SK-N-SH treated with all-trans-retinoic acid at 6 μM for 48 hours (cell line): Measurements from ENCODE around the gene SERTAD3.

Source experiments
- ATAC-seq: fragments of 200-7000 bp; cut with Tn5 transposase; 3 replicates; pipeline ENCODE4 v1.9.1; 2020; ENCODE audit warnings: mild to moderate bottlenecking, moderate library complexity
- ARNTL ChIP-seq: fragments of 450-650 bp; formaldehyde crosslinking; IDR thresholded peaks from 2 replicates; pipeline ENCODE4 v1.5.0; 2020; ENCODE audit warnings: low read depth, mild to moderate bottlenecking, moderate library complexity, borderline replicate concordance
- BACH2 ChIP-seq: fragments of 250-450 bp; sonication (Bioruptor Pico); IDR thresholded peaks from 2 replicates; pipeline ENCODE4 v1.9.0; 2021; ENCODE audit warnings: mild to moderate bottlenecking, borderline replicate concordance
- CSDC2 ChIP-seq: fragments of 250-450 bp; sonication (Bioruptor Pico); IDR thresholded peaks from 2 replicates; pipeline ENCODE4 v1.5.0; 2020; ENCODE audit warnings: mild to moderate bottlenecking, moderate library complexity
- CSRNP3 ChIP-seq: fragments of 250-450 bp; sonication (Bioruptor Pico); IDR thresholded peaks from 2 replicates; pipeline ENCODE4 v1.5.1; 2021; ENCODE audit warnings: mild to moderate bottlenecking, moderate library complexity
- ESRRG ChIP-seq: fragments of 250-450 bp; sonication (Bioruptor Pico); IDR thresholded peaks from 2 replicates; pipeline ENCODE4 v1.6.1; 2021; ENCODE audit warnings: mild to moderate bottlenecking
- GLIS3 ChIP-seq: fragments of 250-450 bp; sonication (Bioruptor Pico); IDR thresholded peaks from 2 replicates; pipeline ENCODE4 v1.5.0; 2020; ENCODE audit warnings: mild to moderate bottlenecking, moderate library complexity
- ISL1 ChIP-seq: fragments of 250-450 bp; sonication (Bioruptor Pico); IDR thresholded peaks from 2 replicates; pipeline ENCODE4 v2.1.2; 2022; ENCODE audit warnings: mild to moderate bottlenecking, moderate library complexity
- OSR1 ChIP-seq: fragments of 250-450 bp; sonication (Bioruptor Pico); IDR thresholded peaks from 2 replicates; pipeline ENCODE4 v1.8.0; 2022; ENCODE audit warnings: moderate library complexity, mild to moderate bottlenecking, inconsistent platforms
- PPARA ChIP-seq: fragments of 250-450 bp; sonication (Bioruptor Pico); IDR thresholded peaks from 2 replicates; pipeline ENCODE4 v1.5.0; 2020; ENCODE audit warnings: mild to moderate bottlenecking, borderline replicate concordance
- RARB ChIP-seq: fragments of 250-450 bp; sonication (Bioruptor Pico); IDR thresholded peaks from 2 replicates; pipeline ENCODE4 v1.8.0; 2021; ENCODE audit warnings: mild to moderate bottlenecking, moderate library complexity
- SNAI2 ChIP-seq: fragments of 250-450 bp; sonication (Bioruptor Pico); IDR thresholded peaks from 2 replicates; pipeline ENCODE4 v1.5.0; 2020; ENCODE audit warnings: mild to moderate bottlenecking, moderate library complexity
- TCF4 ChIP-seq: fragments of 250-450 bp; sonication (Bioruptor Pico); IDR thresholded peaks from 2 replicates; pipeline ENCODE4 v1.8.0; 2021; ENCODE audit warnings: mild to moderate bottlenecking, moderate library complexity, borderline replicate concordance
- TOX ChIP-seq: fragments of 250-450 bp; sonication (Bioruptor Pico); IDR thresholded peaks from 2 replicates; pipeline ENCODE4 v1.8.0; 2021; ENCODE audit warnings: mild to moderate bottlenecking, moderate library complexity, borderline replicate concordance
- ZC3H10 ChIP-seq: fragments of 250-450 bp; sonication (Bioruptor Pico); IDR thresholded peaks from 2 replicates; pipeline ENCODE4 v1.5.1; 2021; ENCODE audit warnings: mild to moderate bottlenecking, moderate library complexity
- ZFP3 ChIP-seq: fragments of 250-450 bp; sonication (Bioruptor Pico); IDR thresholded peaks from 2 replicates; pipeline ENCODE4 v1.5.0; 2020; ENCODE audit warnings: mild to moderate bottlenecking, moderate library complexity
- ZNF565 ChIP-seq: fragments of 450-650 bp; formaldehyde crosslinking; conservative IDR thresholded peaks from 2 replicates; pipeline ENCODE4 v1.5.0; 2020; ENCODE audit warnings: low read depth, mild to moderate bottlenecking, moderate library complexity
- ZNF70 ChIP-seq: fragments of 450-650 bp; formaldehyde crosslinking; IDR thresholded peaks from 2 replicates; pipeline ENCODE4 v1.5.0; 2020; ENCODE audit warnings: mild to moderate bottlenecking, moderate library complexity
- ZNF8 ChIP-seq: fragments of 450-650 bp; formaldehyde crosslinking; IDR thresholded peaks from 2 replicates; pipeline ENCODE4 v1.5.0; 2020; ENCODE audit warnings: mild to moderate bottlenecking, moderate library complexity
- TF ChIP-seq, protein P1 (sequence below): fragments of 250-450 bp; sonication (Bioruptor Pico); IDR thresholded peaks from 2 replicates; pipeline ENCODE4 v1.5.1; 2020; ENCODE audit warnings: low read depth, mild to moderate bottlenecking, moderate library complexity
- TF ChIP-seq, protein P2 (sequence below): fragments of 250-450 bp; sonication (Bioruptor Pico); IDR thresholded peaks from 2 replicates; pipeline ENCODE4 v1.8.0; 2021; ENCODE audit warnings: low read depth, mild to moderate bottlenecking, moderate library complexity, borderline replicate concordance

The SERTAD3 gene

DNA sequence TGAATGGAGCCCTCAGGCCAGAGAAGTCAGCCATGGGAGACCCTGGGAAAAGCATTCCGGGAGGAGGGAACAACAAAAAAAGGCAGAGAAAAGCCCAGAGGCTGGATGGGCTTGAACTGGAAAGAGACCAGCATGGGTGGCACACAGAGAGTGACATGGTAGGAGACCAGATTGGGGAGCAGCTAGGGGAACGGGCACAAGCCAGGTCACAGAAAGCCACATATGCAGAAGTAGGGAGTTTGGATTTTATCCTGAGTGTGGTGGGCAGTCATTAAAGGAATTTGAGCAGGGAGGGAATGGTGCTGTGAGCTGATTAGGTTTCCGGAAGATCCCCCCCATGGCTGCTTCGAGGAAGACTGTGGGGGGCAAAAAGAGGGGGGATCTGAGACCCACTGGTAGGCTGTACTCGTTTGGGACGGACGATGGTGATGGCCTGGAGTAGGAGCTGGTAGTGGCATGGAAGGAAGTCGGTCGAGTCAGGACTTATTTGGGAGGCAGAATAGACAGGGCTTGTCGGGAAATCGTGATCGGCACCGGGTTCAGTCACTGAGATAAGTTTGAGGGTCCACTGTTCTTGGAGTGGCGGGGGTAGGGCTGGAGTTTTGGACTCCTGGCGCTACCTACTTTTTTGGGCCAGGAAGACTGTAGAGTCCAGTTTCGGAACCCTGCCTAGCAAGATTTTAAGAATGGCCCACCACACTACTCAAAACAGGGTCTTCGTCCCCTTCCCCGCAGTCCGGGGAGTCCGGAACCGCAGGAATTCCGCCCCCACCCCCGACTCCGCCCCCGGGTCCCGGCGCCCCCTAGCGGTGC lies 19.3 kb downstream of the SERTAD3 start (continued):
- TF ChIP-seq CSDC2 (CRISPR knock-in tag) (no peak), ARNTL (CRISPR knock-in tag) (no peak), ZFP3 (CRISPR knock-in tag) (no peak), PPARA (CRISPR knock-in tag) (no peak), OSR1 (CRISPR knock-in tag) (no peak), TCF4 (CRISPR knock-in tag) (no peak), GLIS3 (CRISPR knock-in tag) (no peak), BACH2 (CRISPR knock-in tag) (no peak), ZNF70 (CRISPR knock-in tag) (no peak)

GRCh38 chr19:40423938-40424337 lies 20.2 kb downstream of the SERTAD3 start:
- TF ChIP-seq OSR1 (CRISPR knock-in tag) (no peak), ZNF70 (CRISPR knock-in tag) (no peak), ESRRG (no peak), CSDC2 (CRISPR knock-in tag) (no peak), PPARA (CRISPR knock-in tag) (no peak), TOX (CRISPR knock-in tag) (no peak), SNAI2 (CRISPR knock-in tag) (no peak), TCF4 (CRISPR knock-in tag) (no peak), ZNF565 (CRISPR knock-in tag) (no peak)
- TF ChIP-seq, protein P1, sequence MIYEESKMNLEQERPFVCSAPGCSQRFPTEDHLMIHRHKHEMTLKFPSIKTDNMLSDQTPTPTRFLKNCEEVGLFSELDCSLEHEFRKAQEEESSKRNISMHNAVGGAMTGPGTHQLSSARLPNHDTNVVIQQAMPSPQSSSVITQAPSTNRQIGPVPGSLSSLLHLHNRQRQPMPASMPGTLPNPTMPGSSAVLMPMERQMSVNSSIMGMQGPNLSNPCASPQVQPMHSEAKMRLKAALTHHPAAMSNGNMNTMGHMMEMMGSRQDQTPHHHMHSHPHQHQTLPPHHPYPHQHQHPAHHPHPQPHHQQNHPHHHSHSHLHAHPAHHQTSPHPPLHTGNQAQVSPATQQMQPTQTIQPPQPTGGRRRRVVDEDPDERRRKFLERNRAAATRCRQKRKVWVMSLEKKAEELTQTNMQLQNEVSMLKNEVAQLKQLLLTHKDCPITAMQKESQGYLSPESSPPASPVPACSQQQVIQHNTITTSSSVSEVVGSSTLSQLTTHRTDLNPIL = no peak
- no peak for ATAC-seq

DNA sequence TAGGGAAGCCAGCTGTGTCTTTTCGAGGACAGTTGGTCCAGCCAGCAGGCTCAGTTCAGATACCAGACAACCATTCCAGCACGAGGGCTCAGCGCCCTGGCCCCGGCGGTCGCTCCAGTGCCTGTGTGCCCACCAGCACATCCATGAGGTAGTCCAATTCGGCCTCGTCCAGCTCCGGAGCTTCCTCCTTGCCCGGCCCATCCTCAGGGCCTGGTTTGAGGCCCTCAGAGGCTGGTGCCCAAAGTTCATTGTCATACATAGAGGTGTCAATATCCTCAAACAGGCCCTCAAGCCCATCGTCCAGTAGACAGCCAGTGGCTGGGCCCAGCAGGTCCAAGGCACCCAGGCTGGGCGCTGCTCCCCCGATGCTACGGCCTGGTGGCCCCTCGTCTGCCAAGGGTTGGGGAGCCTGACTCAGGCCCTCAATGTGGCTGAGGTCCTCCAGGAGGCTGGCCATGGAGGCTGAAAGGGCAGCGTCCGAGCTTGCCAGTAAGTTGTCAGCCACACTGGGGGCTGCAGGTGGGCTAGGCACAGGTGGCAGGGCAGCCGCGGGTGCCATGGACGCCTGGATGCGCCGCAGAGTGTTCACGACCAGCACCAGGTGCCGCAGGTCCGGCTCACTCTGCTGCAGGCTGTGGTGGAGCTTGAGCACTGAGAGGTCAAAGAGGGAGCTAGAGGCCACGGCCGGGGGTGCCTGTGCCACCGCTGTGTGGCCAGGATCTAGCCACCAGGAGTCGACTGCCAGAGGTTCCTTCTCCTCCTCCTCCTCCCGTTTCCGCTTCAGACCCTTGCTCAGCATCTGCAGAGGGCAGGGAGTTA lies 21.2 kb downstream of the SERTAD3 start:
- no peak for ATAC-seq
- TF ChIP-seq ARNTL (CRISPR knock-in tag) (no peak), GLIS3 (CRISPR knock-in tag) (no peak), ISL1 (CRISPR knock-in tag) (no peak), BACH2 (CRISPR knock-in tag) (no peak), SNAI2 (CRISPR knock-in tag) (no peak), CSDC2 (CRISPR knock-in tag) (no peak), ZNF70 (CRISPR knock-in tag) (no peak), OSR1 (CRISPR knock-in tag) (no peak), RARB (CRISPR knock-in tag) (no peak), ESRRG (no peak), ZNF8 (CRISPR knock-in tag) (no peak), ZNF565 (CRISPR knock-in tag) (no peak), CSRNP3 (no peak), ZC3H10 (CRISPR knock-in tag) (no peak)
- TF ChIP-seq, protein P1 = no peak
- TF ChIP-seq, protein P2, sequence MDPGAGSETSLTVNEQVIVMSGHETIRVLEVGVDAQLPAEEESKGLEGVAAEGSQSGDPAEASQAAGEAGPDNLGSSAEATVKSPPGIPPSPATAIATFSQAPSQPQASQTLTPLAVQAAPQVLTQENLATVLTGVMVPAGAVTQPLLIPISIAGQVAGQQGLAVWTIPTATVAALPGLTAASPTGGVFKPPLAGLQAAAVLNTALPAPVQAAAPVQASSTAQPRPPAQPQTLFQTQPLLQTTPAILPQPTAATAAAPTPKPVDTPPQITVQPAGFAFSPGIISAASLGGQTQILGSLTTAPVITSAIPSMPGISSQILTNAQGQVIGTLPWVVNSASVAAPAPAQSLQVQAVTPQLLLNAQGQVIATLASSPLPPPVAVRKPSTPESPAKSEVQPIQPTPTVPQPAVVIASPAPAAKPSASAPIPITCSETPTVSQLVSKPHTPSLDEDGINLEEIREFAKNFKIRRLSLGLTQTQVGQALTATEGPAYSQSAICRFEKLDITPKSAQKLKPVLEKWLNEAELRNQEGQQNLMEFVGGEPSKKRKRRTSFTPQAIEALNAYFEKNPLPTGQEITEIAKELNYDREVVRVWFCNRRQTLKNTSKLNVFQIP (CRISPR knock-in tag) = no peak
